Measurements from ENCODE around the gene USB1.

Gene USB1

GRCh38 chr16:58042001-58042885 is 41.0 kb downstream of the USB1 start:
- H3K27ac ChIP-seq (ENCODE audit: extremely low read depth, low read depth, low read length) = no peak overlapping the region
- POLR2A ChIA-PET = no interaction called here
- H3K4me3 ChIP-seq (ENCODE audit: low read depth, low read length) = no peak overlapping the region
- CTCF ChIA-PET = interaction anchor here (0.6 kb wide), 1 partner anchor 175 kb away, joined by 3 read pairs; no protein-coding TSS in a partner anchor
- TF ChIP-seq ZNF174 (tag by site-specific recombination; IDR thresholded peaks at IDR 0.05) (no peak), ZFP3 (tag by site-specific recombination; IDR thresholded peaks at IDR 0.05; ENCODE audit: low read depth) (no peak), ZNF843 (tag by site-specific recombination; IDR thresholded peaks at IDR 0.05) (no peak), ZNF24 (tag by site-specific recombination; IDR thresholded peaks at IDR 0.05) (no peak), ZNF433 (tag by site-specific recombination; IDR thresholded peaks at IDR 0.05; ENCODE audit: low read depth) (no peak), ZNF585B (tag by site-specific recombination; IDR thresholded peaks at IDR 0.05) (no peak)
- no peaks in the 10 kb centered on the region for H3K9me3 ChIP-seq (ENCODE audit: control insufficient read depth, insufficient read depth, low read depth, low read length)
- H3K4me1 ChIP-seq (ENCODE audit: control insufficient read depth, insufficient read depth, low read length) = no peaks in the 10 kb centered on the region
- H3K36me3 ChIP-seq (ENCODE audit: control insufficient read depth in 2 of 2, insufficient read depth in 1 of 2, low read length in 2 of 2) = peaks cover 0 to 48% of the 10 kb centered on the region in 2 experiments; a peak in 1 of 3 replicates

DNA sequence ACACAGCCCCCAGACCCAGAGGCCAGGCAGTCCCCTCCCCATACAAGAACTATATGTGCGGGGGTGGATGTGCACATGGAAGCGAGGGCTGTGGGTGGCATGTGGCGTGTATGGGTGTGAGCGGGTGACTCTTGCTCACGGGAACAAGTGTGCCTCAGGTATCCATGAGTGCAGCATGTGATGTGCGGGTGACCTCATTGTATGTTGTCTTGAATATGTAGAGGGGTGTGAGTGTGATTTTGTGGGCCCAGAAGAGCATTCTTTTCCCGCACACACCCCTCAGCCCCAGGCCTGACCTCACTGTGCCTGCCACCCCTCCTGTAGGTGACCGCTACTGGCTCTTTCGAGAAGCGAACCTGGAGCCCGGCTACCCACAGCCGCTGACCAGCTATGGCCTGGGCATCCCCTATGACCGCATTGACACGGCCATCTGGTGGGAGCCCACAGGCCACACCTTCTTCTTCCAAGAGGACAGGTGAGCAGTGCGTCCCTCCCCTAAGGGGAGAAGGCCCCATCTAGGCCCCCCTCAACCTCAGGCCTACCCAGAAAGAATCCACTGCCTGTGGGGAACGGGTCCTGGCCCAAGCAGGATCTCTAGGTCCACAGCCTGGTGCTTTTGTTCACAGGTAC is 41.8 kb downstream of the USB1 start:
- ChIA-PET POLR2A (no interaction called here), CTCF (interaction anchor here (0.6 kb wide), 1 partner anchor 176 kb away, joined by 3 read pairs; no protein-coding TSS in a partner anchor)
- Histone ChIP-seq H3K9me3 (ENCODE audit: control insufficient read depth, insufficient read depth, low read depth, low read length) (no peaks in the 10 kb centered on the region), H3K27ac (ENCODE audit: extremely low read depth, low read depth, low read length) (no peak overlapping the region), H3K36me3 (ENCODE audit: control insufficient read depth in 2 of 2, insufficient read depth in 1 of 2, low read length in 2 of 2) (peaks cover 0 to 48% of the 10 kb centered on the region in 2 experiments; a peak in 1 of 3 replicates), H3K4me1 (ENCODE audit: control insufficient read depth, insufficient read depth, low read length) (no peaks in the 10 kb centered on the region), H3K4me3 (ENCODE audit: low read depth, low read length) (no peak overlapping the region)
- TF ChIP-seq WT1 (tag by site-specific recombination; IDR thresholded peaks at IDR 0.05) = no peak
- TF ChIP-seq, protein P1, sequence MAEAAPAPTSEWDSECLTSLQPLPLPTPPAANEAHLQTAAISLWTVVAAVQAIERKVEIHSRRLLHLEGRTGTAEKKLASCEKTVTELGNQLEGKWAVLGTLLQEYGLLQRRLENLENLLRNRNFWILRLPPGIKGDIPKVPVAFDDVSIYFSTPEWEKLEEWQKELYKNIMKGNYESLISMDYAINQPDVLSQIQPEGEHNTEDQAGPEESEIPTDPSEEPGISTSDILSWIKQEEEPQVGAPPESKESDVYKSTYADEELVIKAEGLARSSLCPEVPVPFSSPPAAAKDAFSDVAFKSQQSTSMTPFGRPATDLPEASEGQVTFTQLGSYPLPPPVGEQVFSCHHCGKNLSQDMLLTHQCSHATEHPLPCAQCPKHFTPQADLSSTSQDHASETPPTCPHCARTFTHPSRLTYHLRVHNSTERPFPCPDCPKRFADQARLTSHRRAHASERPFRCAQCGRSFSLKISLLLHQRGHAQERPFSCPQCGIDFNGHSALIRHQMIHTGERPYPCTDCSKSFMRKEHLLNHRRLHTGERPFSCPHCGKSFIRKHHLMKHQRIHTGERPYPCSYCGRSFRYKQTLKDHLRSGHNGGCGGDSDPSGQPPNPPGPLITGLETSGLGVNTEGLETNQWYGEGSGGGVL (tag by site-specific recombination; IDR thresholded peaks at IDR 0.05) = no peak
- no peak for TF ChIP-seq HOXC10 (CRISPR knock-in tag; IDR thresholded peaks at IDR 0.05)
- TF ChIP-seq RBAK (tag by site-specific recombination; IDR thresholded peaks at IDR 0.05) = no peak
- TF ChIP-seq REPIN1 (tag by site-specific recombination; IDR thresholded peaks at IDR 0.05; ENCODE audit: low read depth) = no peak
- no peak for TF ChIP-seq SETDB1 (IDR thresholded peaks at IDR 0.05; ENCODE audit: insufficient read length, low read length)
- TF ChIP-seq IKZF3 (tag by site-specific recombination; IDR thresholded peaks at IDR 0.05) = no peak
- no peak for TF ChIP-seq TRIM28 (IDR thresholded peaks at IDR 0.05; ENCODE audit: borderline replicate concordance, low read length)
- TF ChIP-seq PRDM1 (tag by site-specific recombination; IDR thresholded peaks at IDR 0.05) = no peak
- no peak for TF ChIP-seq ZNF623 (tag by site-specific recombination; IDR thresholded peaks at IDR 0.05)
- TF ChIP-seq HOXD13 (CRISPR knock-in tag; IDR thresholded peaks at IDR 0.05; ENCODE audit: borderline replicate concordance) = no peak
- no peak for TF ChIP-seq ZNF324 (tag by site-specific recombination; IDR thresholded peaks at IDR 0.05)
- no peak for TF ChIP-seq ZNF529 (tag by site-specific recombination; IDR thresholded peaks at IDR 0.05; ENCODE audit: insufficient replicate concordance)
- TF ChIP-seq, protein P2, sequence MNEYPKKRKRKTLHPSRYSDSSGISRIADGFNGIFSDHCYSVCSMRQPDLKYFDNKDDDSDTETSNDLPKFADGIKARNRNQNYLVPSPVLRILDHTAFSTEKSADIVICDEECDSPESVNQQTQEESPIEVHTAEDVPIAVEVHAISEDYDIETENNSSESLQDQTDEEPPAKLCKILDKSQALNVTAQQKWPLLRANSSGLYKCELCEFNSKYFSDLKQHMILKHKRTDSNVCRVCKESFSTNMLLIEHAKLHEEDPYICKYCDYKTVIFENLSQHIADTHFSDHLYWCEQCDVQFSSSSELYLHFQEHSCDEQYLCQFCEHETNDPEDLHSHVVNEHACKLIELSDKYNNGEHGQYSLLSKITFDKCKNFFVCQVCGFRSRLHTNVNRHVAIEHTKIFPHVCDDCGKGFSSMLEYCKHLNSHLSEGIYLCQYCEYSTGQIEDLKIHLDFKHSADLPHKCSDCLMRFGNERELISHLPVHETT (tag by site-specific recombination; IDR thresholded peaks at IDR 0.05) = no peak
- TF ChIP-seq, protein P3, sequence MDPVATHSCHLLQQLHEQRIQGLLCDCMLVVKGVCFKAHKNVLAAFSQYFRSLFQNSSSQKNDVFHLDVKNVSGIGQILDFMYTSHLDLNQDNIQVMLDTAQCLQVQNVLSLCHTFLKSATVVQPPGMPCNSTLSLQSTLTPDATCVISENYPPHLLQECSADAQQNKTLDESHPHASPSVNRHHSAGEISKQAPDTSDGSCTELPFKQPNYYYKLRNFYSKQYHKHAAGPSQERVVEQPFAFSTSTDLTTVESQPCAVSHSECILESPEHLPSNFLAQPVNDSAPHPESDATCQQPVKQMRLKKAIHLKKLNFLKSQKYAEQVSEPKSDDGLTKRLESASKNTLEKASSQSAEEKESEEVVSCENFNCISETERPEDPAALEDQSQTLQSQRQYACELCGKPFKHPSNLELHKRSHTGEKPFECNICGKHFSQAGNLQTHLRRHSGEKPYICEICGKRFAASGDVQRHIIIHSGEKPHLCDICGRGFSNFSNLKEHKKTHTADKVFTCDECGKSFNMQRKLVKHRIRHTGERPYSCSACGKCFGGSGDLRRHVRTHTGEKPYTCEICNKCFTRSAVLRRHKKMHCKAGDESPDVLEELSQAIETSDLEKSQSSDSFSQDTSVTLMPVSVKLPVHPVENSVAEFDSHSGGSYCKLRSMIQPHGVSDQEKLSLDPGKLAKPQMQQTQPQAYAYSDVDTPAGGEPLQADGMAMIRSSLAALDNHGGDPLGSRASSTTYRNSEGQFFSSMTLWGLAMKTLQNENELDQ (tag by site-specific recombination; IDR thresholded peaks at IDR 0.05; ENCODE audit: low read depth) = no peak
- TF ChIP-seq ZNF169 (tag by site-specific recombination; IDR thresholded peaks at IDR 0.05) = no peak
- TF ChIP-seq ZNF335 (tag by site-specific recombination; conservative IDR thresholded peaks at IDR 0.05) = no peak
- no peak for TF ChIP-seq GFI1B (tag by site-specific recombination; IDR thresholded peaks at IDR 0.05)
- TF ChIP-seq ZNF530 (tag by site-specific recombination; IDR thresholded peaks at IDR 0.05; ENCODE audit: low read depth) = no peak

Data from HEK293 (cell line).